ENCODE results near the gene RGS8. TPM values are rescaled to one million over a fixed set of nuclear protein-coding genes. Genes with fewer than 3 reads are reported as not detected.

RGS8 gene
- total RNA-seq, 1 experiment from 2014 or later = not detected

DNA sequence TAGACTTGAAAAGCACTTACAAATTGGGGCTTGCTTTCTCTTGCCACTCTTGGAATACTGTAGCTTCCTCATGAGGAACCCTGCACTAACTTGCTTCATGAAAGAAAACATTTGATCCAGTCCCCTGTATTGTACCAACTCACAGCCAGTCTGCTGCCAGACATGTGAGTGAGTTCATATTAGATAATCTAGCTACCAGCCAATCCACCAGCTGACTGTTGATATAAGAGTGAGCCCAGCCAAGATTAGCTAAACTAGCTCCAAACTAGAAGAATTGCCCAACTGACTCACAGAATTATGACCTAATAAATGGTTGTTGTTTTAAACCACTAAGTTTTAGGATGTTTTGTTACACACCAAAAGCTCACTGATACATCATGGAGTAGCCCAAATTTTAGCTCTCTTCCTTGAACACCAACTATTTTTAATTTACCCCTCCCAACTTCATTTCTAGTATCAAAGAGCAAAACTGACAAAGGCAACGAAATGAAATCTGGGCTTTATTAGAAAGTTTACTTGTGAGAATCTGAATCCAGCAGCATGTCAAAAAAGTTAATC lies 6.6 kb upstream of the RGS8 start:
- Histone ChIP-seq H3K27ac (ENCODE audit: low read length) (no peak overlapping the region), H3K9me3 (ENCODE audit: control insufficient read depth, insufficient read depth, low read depth, low read length) (no peaks in the 10 kb centered on the region), H3K4me3 (ENCODE audit: low read depth in 2 of 2, low read length in 2 of 2) (no peak overlapping the region), H3K4me1 (ENCODE audit: control insufficient read depth, insufficient read depth, low read length) (no peaks in the 10 kb centered on the region), H3K27me3 (ENCODE audit: control insufficient read depth, insufficient read depth, low read length) (no peaks in the 10 kb centered on the region), H3K36me3 (ENCODE audit: control insufficient read depth, insufficient read depth, low read length) (no peaks in the 10 kb centered on the region)
- TF ChIP-seq, protein P1, sequence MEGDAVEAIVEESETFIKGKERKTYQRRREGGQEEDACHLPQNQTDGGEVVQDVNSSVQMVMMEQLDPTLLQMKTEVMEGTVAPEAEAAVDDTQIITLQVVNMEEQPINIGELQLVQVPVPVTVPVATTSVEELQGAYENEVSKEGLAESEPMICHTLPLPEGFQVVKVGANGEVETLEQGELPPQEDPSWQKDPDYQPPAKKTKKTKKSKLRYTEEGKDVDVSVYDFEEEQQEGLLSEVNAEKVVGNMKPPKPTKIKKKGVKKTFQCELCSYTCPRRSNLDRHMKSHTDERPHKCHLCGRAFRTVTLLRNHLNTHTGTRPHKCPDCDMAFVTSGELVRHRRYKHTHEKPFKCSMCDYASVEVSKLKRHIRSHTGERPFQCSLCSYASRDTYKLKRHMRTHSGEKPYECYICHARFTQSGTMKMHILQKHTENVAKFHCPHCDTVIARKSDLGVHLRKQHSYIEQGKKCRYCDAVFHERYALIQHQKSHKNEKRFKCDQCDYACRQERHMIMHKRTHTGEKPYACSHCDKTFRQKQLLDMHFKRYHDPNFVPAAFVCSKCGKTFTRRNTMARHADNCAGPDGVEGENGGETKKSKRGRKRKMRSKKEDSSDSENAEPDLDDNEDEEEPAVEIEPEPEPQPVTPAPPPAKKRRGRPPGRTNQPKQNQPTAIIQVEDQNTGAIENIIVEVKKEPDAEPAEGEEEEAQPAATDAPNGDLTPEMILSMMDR (IDR thresholded peaks at IDR 0.05) = no peak
- no peak for TF ChIP-seq SIN3A (IDR thresholded peaks at IDR 0.05; ENCODE audit: borderline replicate concordance, insufficient read depth, low read depth, low read length)
- TF ChIP-seq, protein P2, sequence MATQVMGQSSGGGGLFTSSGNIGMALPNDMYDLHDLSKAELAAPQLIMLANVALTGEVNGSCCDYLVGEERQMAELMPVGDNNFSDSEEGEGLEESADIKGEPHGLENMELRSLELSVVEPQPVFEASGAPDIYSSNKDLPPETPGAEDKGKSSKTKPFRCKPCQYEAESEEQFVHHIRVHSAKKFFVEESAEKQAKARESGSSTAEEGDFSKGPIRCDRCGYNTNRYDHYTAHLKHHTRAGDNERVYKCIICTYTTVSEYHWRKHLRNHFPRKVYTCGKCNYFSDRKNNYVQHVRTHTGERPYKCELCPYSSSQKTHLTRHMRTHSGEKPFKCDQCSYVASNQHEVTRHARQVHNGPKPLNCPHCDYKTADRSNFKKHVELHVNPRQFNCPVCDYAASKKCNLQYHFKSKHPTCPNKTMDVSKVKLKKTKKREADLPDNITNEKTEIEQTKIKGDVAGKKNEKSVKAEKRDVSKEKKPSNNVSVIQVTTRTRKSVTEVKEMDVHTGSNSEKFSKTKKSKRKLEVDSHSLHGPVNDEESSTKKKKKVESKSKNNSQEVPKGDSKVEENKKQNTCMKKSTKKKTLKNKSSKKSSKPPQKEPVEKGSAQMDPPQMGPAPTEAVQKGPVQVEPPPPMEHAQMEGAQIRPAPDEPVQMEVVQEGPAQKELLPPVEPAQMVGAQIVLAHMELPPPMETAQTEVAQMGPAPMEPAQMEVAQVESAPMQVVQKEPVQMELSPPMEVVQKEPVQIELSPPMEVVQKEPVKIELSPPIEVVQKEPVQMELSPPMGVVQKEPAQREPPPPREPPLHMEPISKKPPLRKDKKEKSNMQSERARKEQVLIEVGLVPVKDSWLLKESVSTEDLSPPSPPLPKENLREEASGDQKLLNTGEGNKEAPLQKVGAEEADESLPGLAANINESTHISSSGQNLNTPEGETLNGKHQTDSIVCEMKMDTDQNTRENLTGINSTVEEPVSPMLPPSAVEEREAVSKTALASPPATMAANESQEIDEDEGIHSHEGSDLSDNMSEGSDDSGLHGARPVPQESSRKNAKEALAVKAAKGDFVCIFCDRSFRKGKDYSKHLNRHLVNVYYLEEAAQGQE (IDR thresholded peaks at IDR 0.05; ENCODE audit: insufficient read depth in 1 of 2, low read depth in 2 of 2, low read length in 1 of 2) = no peak
- no peak for TF ChIP-seq TCF7L2 (IDR thresholded peaks at IDR 0.05; ENCODE audit: low read depth, low read length)
- TF ChIP-seq POLR2AphosphoS5 (IDR thresholded peaks at IDR 0.05; ENCODE audit: low read depth, low read length) = no peak
- in situ Hi-C loops (cut with HindIII; ENCODE audit: low pct_unique_long_range_greater_than_20kb, low sequenced_read_pairs) = no loop called here
- BruUV-seq (replicated peaks) = no TSS peak
- CTCF ChIA-PET = no interaction called here
- POLR2A ChIA-PET = no interaction called here
- intact Hi-C loops (cut with micrococcal nuclease; ENCODE audit: unreplicated experiment) = no loop called here
- no peak for DNase-seq (ENCODE audit: low read depth, low spot score)
- ATAC-seq = no peak

DNA sequence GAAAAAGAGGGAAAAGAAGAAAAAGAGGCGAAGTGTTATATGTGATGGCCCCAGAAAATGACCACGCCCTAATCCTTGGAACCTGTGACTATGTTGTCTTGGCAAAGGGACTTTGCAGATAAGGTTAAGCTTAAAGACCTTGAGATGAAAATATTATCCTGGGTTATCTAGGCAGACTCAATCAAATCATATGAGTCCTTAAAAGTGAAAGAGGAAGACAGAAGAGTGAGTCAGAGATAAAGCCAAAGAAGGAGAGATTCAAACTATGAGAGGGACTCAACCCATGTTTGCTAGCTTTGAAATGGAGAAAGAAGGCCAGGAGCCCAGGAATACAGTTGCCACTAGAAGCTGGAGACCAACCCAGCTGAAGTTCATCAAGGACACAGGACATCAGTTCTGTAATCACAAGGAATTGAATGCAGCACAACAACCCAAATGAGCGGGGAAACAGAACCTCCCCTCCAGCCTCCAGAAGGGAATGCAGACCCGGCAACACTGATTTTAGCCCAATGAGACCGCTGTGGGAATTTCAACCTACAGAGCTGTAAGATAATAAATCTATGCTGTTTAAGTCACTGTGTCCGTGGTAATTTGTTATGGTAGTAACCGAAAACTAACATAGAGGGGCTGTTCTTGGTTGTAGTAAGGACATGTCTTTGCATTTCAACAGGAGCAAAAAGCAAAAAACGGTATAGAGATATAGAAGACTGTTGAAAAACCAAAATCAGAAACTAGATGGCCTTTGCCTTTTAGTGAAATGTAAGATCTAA lies 4.2 kb upstream of the RGS8 start:
- Histone ChIP-seq H3K4me1 (ENCODE audit: control insufficient read depth, insufficient read depth, low read length) (no peaks in the 10 kb centered on the region), H3K36me3 (ENCODE audit: control insufficient read depth, insufficient read depth, low read length) (no peaks in the 10 kb centered on the region), H3K4me3 (ENCODE audit: low read depth in 2 of 2, low read length in 2 of 2) (no peak overlapping the region), H3K27me3 (ENCODE audit: control insufficient read depth, insufficient read depth, low read length) (0 out of 2 replicates have a peak, but pooled peaks cover 3% of the 10 kb centered on the region), H3K27ac (ENCODE audit: low read length) (no peak overlapping the region), H3K9me3 (ENCODE audit: control insufficient read depth, insufficient read depth, low read depth, low read length) (no peaks in the 10 kb centered on the region)
- intact Hi-C loops (cut with micrococcal nuclease; ENCODE audit: unreplicated experiment) = no loop called here
- BruUV-seq (replicated peaks) = no TSS peak
- TF ChIP-seq SIN3A (IDR thresholded peaks at IDR 0.05; ENCODE audit: borderline replicate concordance, insufficient read depth, low read depth, low read length) = no peak
- TF ChIP-seq, protein P1 (IDR thresholded peaks at IDR 0.05) = no peak
- no peak for TF ChIP-seq TCF7L2 (IDR thresholded peaks at IDR 0.05; ENCODE audit: low read depth, low read length)
- TF ChIP-seq, protein P2 (IDR thresholded peaks at IDR 0.05; ENCODE audit: insufficient read depth in 1 of 2, low read depth in 2 of 2, low read length in 1 of 2) = no peak
- POLR2A ChIA-PET = no interaction called here
- ATAC-seq = no peak
- in situ Hi-C loops (cut with HindIII; ENCODE audit: low pct_unique_long_range_greater_than_20kb, low sequenced_read_pairs) = no loop called here
- no peak for DNase-seq (ENCODE audit: low read depth, low spot score)
- CTCF ChIA-PET = no interaction called here
